ENCODE measurements around the gene COL6A2.
"Not testable (repeated sequence)": the region's sequence is repeated elsewhere in the genome, so short reads cannot be mapped to it uniquely, and the experiment has no call there.

Gene COL6A2

GRCh38 chr21:46097336-46098293, at the start of gene COL6A2:
TSS of gene COL6A2 (plus strand) at chr21:46098112.
- peak; percentile 25 for DNase-seq

GRCh38 chr21:46048926-46049889, 48.7 kb upstream of the COL6A2 start:
- DNase-seq = peak; percentile 89

GRCh38 chr21:46049890-46050667, 47.8 kb upstream of the COL6A2 start:
- DNase-seq = no peak

- no peak for DNase-seq
These were observed 47.1 kb upstream of the COL6A2 start for GRCh38 chr21:46050668-46051378.

GRCh38 chr21:46051379-46051770, 46.5 kb upstream of the COL6A2 start:
- DNase-seq = no peak

GRCh38 chr21:46051821-46052675, 45.9 kb upstream of the COL6A2 start:
- no peak for DNase-seq

GRCh38 chr21:46052703-46053651, 44.9 kb upstream of the COL6A2 start:
- DNase-seq = no peak

GRCh38 chr21:46054031-46054430, 43.9 kb upstream of the COL6A2 start:
- DNase-seq = no peak

- no peak for DNase-seq
These were observed 43.4 kb upstream of the COL6A2 start for GRCh38 chr21:46054451-46054881.

- no peak for DNase-seq
These were observed 42.0 kb upstream of the COL6A2 start for GRCh38 chr21:46055863-46056281.

- peak; percentile 38 for DNase-seq
These were observed 41.4 kb upstream of the COL6A2 start for GRCh38 chr21:46056450-46056903.

GRCh38 chr21:46057111-46057709, 40.7 kb upstream of the COL6A2 start:
- no peak for DNase-seq

GRCh38 chr21:46057710-46058241, 40.1 kb upstream of the COL6A2 start:
- DNase-seq = no peak

- no peak for DNase-seq
These were observed 39.3 kb upstream of the COL6A2 start for GRCh38 chr21:46058431-46059145.

- no peak for DNase-seq
These were observed 38.7 kb upstream of the COL6A2 start for GRCh38 chr21:46059195-46059594.

GRCh38 chr21:46059711-46060455, 38.0 kb upstream of the COL6A2 start:
- DNase-seq = not testable (repeated sequence)

GRCh38 chr21:46060596-46061061, 37.3 kb upstream of the COL6A2 start:
- peak; percentile 93 for DNase-seq

All from amniotic stem cell (primary cell).